ENCODE measurements around the gene BFSP2. TPM values are rescaled to one million over a fixed set of nuclear protein-coding genes. Genes with fewer than 3 reads are reported as not detected.

BFSP2 gene
- total RNA-seq, 1 experiment from 2014 or later = not detected

- Mint-ChIP-seq H3K4me3 (ENCODE audit: unreplicated experiment) (peak overlapping the region; percentile 40), H3K9me3 (ENCODE audit: unreplicated experiment) (peaks cover 6% of the 10 kb centered on the region), H3K4me1 (ENCODE audit: insufficient read depth, unreplicated experiment) (peaks cover 19% of the 10 kb centered on the region), H3K36me3 (ENCODE audit: insufficient read depth, unreplicated experiment) (no peaks in the 10 kb centered on the region), H3K27me3 (ENCODE audit: insufficient read depth, unreplicated experiment) (no peaks in the 10 kb centered on the region), H3K27ac (ENCODE audit: low read depth, unreplicated experiment) (peak overlapping the region; percentile 47)
- ChIA-PET POLR2A (interaction anchor here (0.6 to 2.2 kb wide), 10 partner anchors 10 to 97 kb away, joined by 3 to 25 read pairs (median 6); partner anchors contain the start of gene CDV3), CTCF (interaction anchor here (0.6 to 7.2 kb wide), 11 partner anchors 9 to 87 kb away, joined by 3 to 86 read pairs (median 5); partner anchors contain the start of gene CDV3)
- intact Hi-C loops (cut with micrococcal nuclease) = loop anchor here (2.0 to 5.0 kb wide), 2 partner anchors 79 to 173 kb away; partner anchors contain the start of gene TOPBP1
- no TSS peak for BruUV-seq (replicated peaks)
- peak; percentile 38 for DNase-seq (ENCODE audit: unreplicated experiment)
- no peak for TF ChIP-seq CTCF (IDR thresholded peaks at IDR 0.05; ENCODE audit: unreplicated experiment)
Measured at GRCh38 chr3:133489466-133490085, 89.7 kb downstream of the BFSP2 start.

GRCh38 chr3:133490468-133491351 lies 90.9 kb downstream of the BFSP2 start:
- Mint-ChIP-seq H3K4me3 (ENCODE audit: unreplicated experiment) (no peak overlapping the region), H3K27me3 (ENCODE audit: insufficient read depth, unreplicated experiment) (no peaks in the 10 kb centered on the region), H3K27ac (ENCODE audit: low read depth, unreplicated experiment) (no peak overlapping the region), H3K4me1 (ENCODE audit: insufficient read depth, unreplicated experiment) (peaks cover 19% of the 10 kb centered on the region), H3K9me3 (ENCODE audit: unreplicated experiment) (no peaks in the 10 kb centered on the region), H3K36me3 (ENCODE audit: insufficient read depth, unreplicated experiment) (no peaks in the 10 kb centered on the region)
- intact Hi-C loops (cut with micrococcal nuclease) = no loop called here
- no TSS peak for BruUV-seq (replicated peaks)
- ChIA-PET POLR2A (interaction anchor here (1.0 to 1.4 kb wide), 2 partner anchors 9 to 16 kb away, joined by 3 to 5 read pairs; no protein-coding TSS in a partner anchor), CTCF (interaction anchor here (0.6 to 7.2 kb wide), 5 partner anchors 15 to 86 kb away, joined by 3 to 86 read pairs (median 7); partner anchors contain the start of gene CDV3)
- DNase-seq (ENCODE audit: unreplicated experiment) = no peak
- TF ChIP-seq CTCF (IDR thresholded peaks at IDR 0.05; ENCODE audit: unreplicated experiment) = no peak

- Mint-ChIP-seq H3K36me3 (ENCODE audit: insufficient read depth, unreplicated experiment) (no peaks in the 10 kb centered on the region), H3K27me3 (ENCODE audit: insufficient read depth, unreplicated experiment) (no peaks in the 10 kb centered on the region), H3K27ac (ENCODE audit: low read depth, unreplicated experiment) (no peak overlapping the region), H3K9me3 (ENCODE audit: unreplicated experiment) (no peaks in the 10 kb centered on the region), H3K4me1 (ENCODE audit: insufficient read depth, unreplicated experiment) (peaks cover 19% of the 10 kb centered on the region), H3K4me3 (ENCODE audit: unreplicated experiment) (no peak overlapping the region)
- TF ChIP-seq CTCF (IDR thresholded peaks at IDR 0.05; ENCODE audit: unreplicated experiment) = no peak
- no peak for DNase-seq (ENCODE audit: unreplicated experiment)
- POLR2A ChIA-PET = no interaction called here
- CTCF ChIA-PET = interaction anchor here (0.6 to 1.8 kb wide), 4 partner anchors 14 to 86 kb away, joined by 3 to 7 read pairs (median 4); no protein-coding TSS in a partner anchor
- no TSS peak for BruUV-seq (replicated peaks)
- intact Hi-C loops (cut with micrococcal nuclease) = no loop called here
Measured at GRCh38 chr3:133491481-133492059, 91.7 kb downstream of the BFSP2 start.

All from MCF 10A (cell line).